Measurements from ENCODE around the gene TIE1.

Gene TIE1

DNA sequence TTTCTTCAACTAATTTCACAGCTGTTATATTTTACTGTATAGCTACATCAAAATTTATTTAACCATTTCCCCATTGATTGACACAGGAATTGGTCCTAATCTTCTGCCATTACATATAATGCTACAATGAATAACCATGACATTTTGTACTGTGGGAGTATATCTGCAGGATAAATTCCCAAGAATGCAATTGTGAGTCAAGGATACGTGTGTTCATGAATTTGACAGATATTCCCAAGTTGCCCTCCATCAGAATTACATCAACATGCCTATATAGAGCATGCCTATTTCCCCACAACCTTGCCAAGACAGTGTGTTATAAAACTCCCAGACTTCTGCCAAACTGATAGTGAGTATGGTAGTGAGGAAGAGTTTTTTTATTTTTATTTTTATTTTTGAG, 2.7 kb upstream of the TIE1 start:
- Histone ChIP-seq H3K4me2 (ENCODE audit: low read length) (no peak overlapping the region), H3K4me1 (ENCODE audit: control insufficient read depth in 1 of 2, insufficient read depth in 2 of 2, low read length in 2 of 2) (no peaks in the 10 kb centered on the region), H3K36me3 (ENCODE audit: control insufficient read depth in 1 of 2, insufficient read depth in 2 of 2, low read length in 2 of 2) (no peaks in the 10 kb centered on the region), H2BK5ac (ENCODE audit: low read depth, low read length, poor library complexity) (no peak overlapping the region), H2AK5ac (ENCODE audit: low read length) (no peak overlapping the region), H3K4ac (ENCODE audit: low read depth, low read length) (no peak overlapping the region), H3K4me3 (ENCODE audit: low read depth, low read length) (no peak overlapping the region), H4K12ac (ENCODE audit: low read depth, low read length) (no peak overlapping the region), H2BK12ac (ENCODE audit: low read length) (no peak overlapping the region), H3K9ac (ENCODE audit: low read length) (no peak overlapping the region), H3K27me3 (ENCODE audit: insufficient read depth, low read length) (no peaks in the 10 kb centered on the region), H3K27ac (ENCODE audit: low read depth, low read length) (no peak overlapping the region), H3K14ac (ENCODE audit: low read length) (no peak overlapping the region), H3K18ac (ENCODE audit: low read length) (no peak overlapping the region), H2AFZ (ENCODE audit: insufficient read depth, low read length, poor library complexity) (no peak overlapping the region), H3K79me2 (ENCODE audit: control insufficient read depth, insufficient read depth, low read length, poor library complexity) (no peaks in the 10 kb centered on the region), H4K91ac (ENCODE audit: low read depth, low read length) (no peak overlapping the region), H4K8ac (ENCODE audit: low read depth, low read length) (no peak overlapping the region), H3K9me3 (ENCODE audit: insufficient read depth, low read depth, low read length) (no peaks in the 10 kb centered on the region), H3K23ac (ENCODE audit: low read length) (no peak overlapping the region), H3K79me1 (ENCODE audit: low read length) (no peaks in the 10 kb centered on the region), H2BK120ac (ENCODE audit: insufficient read depth, low read length, poor library complexity) (no peak overlapping the region)
- DNase-seq = no peak
- no CpG with 5 or more reads among the region's 1 CpG for WGBS (ENCODE audit: extremely low coverage, insufficient coverage, insufficient read length)

DNA sequence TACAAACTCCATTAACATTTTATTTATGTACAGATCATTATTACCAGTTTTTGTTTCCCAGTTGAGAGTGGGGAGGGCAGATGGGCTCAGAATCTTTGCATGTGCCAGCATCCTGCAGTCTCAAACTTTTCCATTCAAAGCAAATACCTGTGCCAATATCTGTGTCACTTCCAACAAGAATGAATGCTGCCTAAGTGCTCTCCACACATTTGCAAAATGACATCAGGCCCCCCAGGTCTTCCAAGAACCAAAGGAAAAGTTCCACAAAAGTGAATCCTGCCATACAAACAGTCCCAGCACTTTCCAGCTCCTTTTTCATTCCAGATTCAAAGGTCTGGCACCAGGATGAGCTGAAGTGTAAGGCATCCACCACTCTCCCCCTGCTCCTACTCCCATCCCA, 1.7 kb upstream of the TIE1 start:
- H3K9ac ChIP-seq (ENCODE audit: low read length) = no peak overlapping the region
- no peaks in the 10 kb centered on the region for H3K36me3 ChIP-seq (ENCODE audit: control insufficient read depth in 1 of 2, insufficient read depth in 2 of 2, low read length in 2 of 2)
- no peaks in the 10 kb centered on the region for H3K79me1 ChIP-seq (ENCODE audit: low read length)
- H3K14ac ChIP-seq (ENCODE audit: low read length) = no peak overlapping the region
- no peaks in the 10 kb centered on the region for H3K27me3 ChIP-seq (ENCODE audit: insufficient read depth, low read length)
- no peak overlapping the region for H3K4ac ChIP-seq (ENCODE audit: low read depth, low read length)
- no peak overlapping the region for H3K18ac ChIP-seq (ENCODE audit: low read length)
- no peak overlapping the region for H2BK12ac ChIP-seq (ENCODE audit: low read length)
- no peaks in the 10 kb centered on the region for H3K9me3 ChIP-seq (ENCODE audit: insufficient read depth, low read depth, low read length)
- H3K4me3 ChIP-seq (ENCODE audit: low read depth, low read length) = no peak overlapping the region
- H3K23ac ChIP-seq (ENCODE audit: low read length) = no peak overlapping the region
- no peak for DNase-seq
- no peak overlapping the region for H3K27ac ChIP-seq (ENCODE audit: low read depth, low read length)
- H3K4me2 ChIP-seq (ENCODE audit: low read length) = no peak overlapping the region
- H2AFZ ChIP-seq (ENCODE audit: insufficient read depth, low read length, poor library complexity) = no peak overlapping the region
- H4K91ac ChIP-seq (ENCODE audit: low read depth, low read length) = no peak overlapping the region
- no peaks in the 10 kb centered on the region for H3K4me1 ChIP-seq (ENCODE audit: control insufficient read depth in 1 of 2, insufficient read depth in 2 of 2, low read length in 2 of 2)
- H2BK120ac ChIP-seq (ENCODE audit: insufficient read depth, low read length, poor library complexity) = no peak overlapping the region
- H4K12ac ChIP-seq (ENCODE audit: low read depth, low read length) = no peak overlapping the region
- H2BK5ac ChIP-seq (ENCODE audit: low read depth, low read length, poor library complexity) = no peak overlapping the region
- H2AK5ac ChIP-seq (ENCODE audit: low read length) = no peak overlapping the region
- H3K79me2 ChIP-seq (ENCODE audit: control insufficient read depth, insufficient read depth, low read length, poor library complexity) = no peaks in the 10 kb centered on the region
- H4K8ac ChIP-seq (ENCODE audit: low read depth, low read length) = no peak overlapping the region

DNA sequence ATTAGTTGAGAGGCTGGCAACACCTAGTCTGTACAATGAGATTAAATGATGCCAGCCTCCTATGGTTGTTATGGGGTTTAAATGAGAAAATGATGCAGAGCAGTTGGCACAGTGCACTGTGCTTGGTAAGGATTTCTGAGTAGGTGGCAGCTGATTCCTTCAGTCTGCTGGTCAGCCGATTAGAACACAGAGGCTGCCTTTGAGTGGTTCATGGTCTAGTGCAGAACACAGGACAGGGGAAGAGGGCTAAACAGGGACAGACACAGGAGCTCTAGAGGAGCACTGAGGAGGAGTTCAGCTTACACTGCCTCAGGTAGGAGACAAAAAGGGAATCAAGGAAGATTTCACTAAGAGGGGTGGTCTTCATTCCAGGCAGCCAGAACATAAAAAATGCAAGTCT, 1.4 kb downstream of the TIE1 start:
- no CpG with 5 or more reads among the region's 1 CpG for WGBS (ENCODE audit: extremely low coverage, insufficient coverage, insufficient read length)

DNA sequence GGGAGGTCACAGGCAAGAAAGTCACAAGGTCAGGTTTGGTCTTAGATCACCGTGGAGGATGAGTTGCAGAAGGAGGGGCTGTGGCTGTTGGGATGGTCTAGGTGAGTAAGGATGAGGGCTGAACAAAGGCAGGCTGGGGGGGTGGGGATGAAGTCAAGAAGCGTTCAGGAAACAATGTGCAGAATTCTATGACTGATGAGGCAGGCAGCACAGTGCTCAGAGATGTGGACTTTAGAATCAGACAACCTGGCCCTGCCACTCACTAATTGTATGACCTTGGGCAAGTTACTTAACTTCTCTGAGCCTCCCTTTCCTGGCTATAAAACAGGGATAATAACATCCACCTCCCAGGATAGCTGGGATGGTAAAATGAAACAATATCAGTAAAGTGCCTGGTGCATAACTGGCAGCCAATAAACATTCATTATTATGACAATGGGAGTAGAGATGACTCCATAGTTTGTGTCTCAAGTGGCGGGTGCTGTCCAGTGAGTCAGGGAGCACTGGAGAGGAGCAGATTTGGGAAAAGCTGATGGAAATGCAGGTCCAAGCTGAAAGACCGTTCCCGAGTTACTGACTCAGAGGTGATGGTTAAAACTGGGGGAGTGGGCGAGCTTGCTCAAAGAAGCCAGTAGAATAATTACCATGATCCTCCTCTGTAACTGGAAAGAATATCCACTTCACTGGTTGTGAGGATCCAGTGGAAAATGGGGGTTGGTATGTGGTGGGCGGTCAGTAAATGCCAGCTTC, 2.1 kb downstream of the TIE1 start:
- Histone ChIP-seq H3K4me1 (ENCODE audit: control insufficient read depth in 1 of 2, insufficient read depth in 2 of 2, low read length in 2 of 2) (no peaks in the 10 kb centered on the region), H2AFZ (ENCODE audit: insufficient read depth, low read length, poor library complexity) (no peak overlapping the region), H3K79me2 (ENCODE audit: control insufficient read depth, insufficient read depth, low read length, poor library complexity) (no peaks in the 10 kb centered on the region), H3K27ac (ENCODE audit: low read depth, low read length) (no peak overlapping the region), H3K23ac (ENCODE audit: low read length) (no peak overlapping the region), H3K9me3 (ENCODE audit: insufficient read depth, low read depth, low read length) (peaks cover 2% of the 10 kb centered on the region), H2AK5ac (ENCODE audit: low read length) (no peak overlapping the region), H4K8ac (ENCODE audit: low read depth, low read length) (no peak overlapping the region), H3K9ac (ENCODE audit: low read length) (no peak overlapping the region), H4K91ac (ENCODE audit: low read depth, low read length) (no peak overlapping the region), H4K12ac (ENCODE audit: low read depth, low read length) (no peak overlapping the region), H3K4me3 (ENCODE audit: low read depth, low read length) (no peak overlapping the region), H3K27me3 (ENCODE audit: insufficient read depth, low read length) (no peaks in the 10 kb centered on the region), H3K4ac (ENCODE audit: low read depth, low read length) (no peak overlapping the region), H2BK5ac (ENCODE audit: low read depth, low read length, poor library complexity) (no peak overlapping the region), H3K4me2 (ENCODE audit: low read length) (no peak overlapping the region), H3K18ac (ENCODE audit: low read length) (no peak overlapping the region), H2BK120ac (ENCODE audit: insufficient read depth, low read length, poor library complexity) (no peak overlapping the region), H3K79me1 (ENCODE audit: low read length) (no peaks in the 10 kb centered on the region), H3K36me3 (ENCODE audit: control insufficient read depth in 1 of 2, insufficient read depth in 2 of 2, low read length in 2 of 2) (no peaks in the 10 kb centered on the region), H3K14ac (ENCODE audit: low read length) (no peak overlapping the region), H2BK12ac (ENCODE audit: low read length) (no peak overlapping the region)
- peak; percentile 28 to 53 for DNase-seq
- WGBS (ENCODE audit: extremely low coverage, insufficient coverage, insufficient read length) = no CpG with 5 or more reads among the region's 7 CpGs

More for the DNA sequence above, 1.4 kb downstream of the TIE1 start:
- no peak overlapping the region for H3K18ac ChIP-seq (ENCODE audit: low read length)
- H3K4me3 ChIP-seq (ENCODE audit: low read depth, low read length) = no peak overlapping the region
- H3K4me1 ChIP-seq (ENCODE audit: control insufficient read depth in 1 of 2, insufficient read depth in 2 of 2, low read length in 2 of 2) = no peaks in the 10 kb centered on the region
- no peak overlapping the region for H3K14ac ChIP-seq (ENCODE audit: low read length)
- DNase-seq = no peak
- no peak overlapping the region for H3K27ac ChIP-seq (ENCODE audit: low read depth, low read length)
- no peak overlapping the region for H2BK5ac ChIP-seq (ENCODE audit: low read depth, low read length, poor library complexity)
- H3K36me3 ChIP-seq (ENCODE audit: control insufficient read depth in 1 of 2, insufficient read depth in 2 of 2, low read length in 2 of 2) = no peaks in the 10 kb centered on the region
- no peak overlapping the region for H2AK5ac ChIP-seq (ENCODE audit: low read length)
- H3K9ac ChIP-seq (ENCODE audit: low read length) = no peak overlapping the region
- no peak overlapping the region for H2BK120ac ChIP-seq (ENCODE audit: insufficient read depth, low read length, poor library complexity)
- no peaks in the 10 kb centered on the region for H3K79me2 ChIP-seq (ENCODE audit: control insufficient read depth, insufficient read depth, low read length, poor library complexity)
- H3K4ac ChIP-seq (ENCODE audit: low read depth, low read length) = no peak overlapping the region
- H3K79me1 ChIP-seq (ENCODE audit: low read length) = no peaks in the 10 kb centered on the region
- no peak overlapping the region for H4K8ac ChIP-seq (ENCODE audit: low read depth, low read length)
- H3K27me3 ChIP-seq (ENCODE audit: insufficient read depth, low read length) = no peaks in the 10 kb centered on the region
- H2AFZ ChIP-seq (ENCODE audit: insufficient read depth, low read length, poor library complexity) = no peak overlapping the region
- H4K91ac ChIP-seq (ENCODE audit: low read depth, low read length) = no peak overlapping the region
- H3K4me2 ChIP-seq (ENCODE audit: low read length) = no peak overlapping the region
- no peak overlapping the region for H3K23ac ChIP-seq (ENCODE audit: low read length)
- no peak overlapping the region for H2BK12ac ChIP-seq (ENCODE audit: low read length)
- peaks cover 2% of the 10 kb centered on the region for H3K9me3 ChIP-seq (ENCODE audit: insufficient read depth, low read depth, low read length)
- no peak overlapping the region for H4K12ac ChIP-seq (ENCODE audit: low read depth, low read length)
